PC-9 (cell line): ENCODE measurements around the gene RFPL4AL1.

Source experiments
- EZH2 ChIP-seq: fragments of 200-600 bp; sonication (generic); IDR thresholded peaks from 2 replicates; pipeline ENCODE4 v1.8.0; 2017; ENCODE audit warnings: antibody characterized with exemption, low read depth
- TF ChIP-seq, protein P1 (sequence below): fragments of 200-600 bp; sonication (generic); conservative IDR thresholded peaks from 2 replicates; pipeline ENCODE4 v1.6.1; 2017; ENCODE audit warnings: mixed run types, antibody characterized with exemption, mild to moderate bottlenecking, moderate library complexity

DNA sequence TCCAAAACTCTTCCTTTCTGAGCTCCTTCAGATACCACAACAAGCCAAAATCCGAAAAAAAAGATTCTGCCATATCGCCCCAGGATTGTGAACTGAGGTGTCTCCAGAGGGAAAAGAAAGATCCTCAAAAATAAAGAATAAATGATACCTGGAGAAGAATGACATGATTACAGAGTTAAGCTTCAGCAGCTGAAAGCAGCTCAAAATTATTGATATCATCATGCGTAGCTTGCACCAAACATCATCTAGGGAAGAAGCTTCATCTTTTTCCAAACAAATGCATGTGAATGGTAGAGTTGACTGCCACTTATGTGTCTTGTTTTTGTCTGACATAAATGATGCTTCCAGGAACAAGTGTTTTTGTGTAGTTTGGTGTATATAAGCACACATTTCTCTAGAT lies 30.6 kb upstream of the RFPL4AL1 start, which contains the start of gene NLRP9:
- TF ChIP-seq, protein P1, sequence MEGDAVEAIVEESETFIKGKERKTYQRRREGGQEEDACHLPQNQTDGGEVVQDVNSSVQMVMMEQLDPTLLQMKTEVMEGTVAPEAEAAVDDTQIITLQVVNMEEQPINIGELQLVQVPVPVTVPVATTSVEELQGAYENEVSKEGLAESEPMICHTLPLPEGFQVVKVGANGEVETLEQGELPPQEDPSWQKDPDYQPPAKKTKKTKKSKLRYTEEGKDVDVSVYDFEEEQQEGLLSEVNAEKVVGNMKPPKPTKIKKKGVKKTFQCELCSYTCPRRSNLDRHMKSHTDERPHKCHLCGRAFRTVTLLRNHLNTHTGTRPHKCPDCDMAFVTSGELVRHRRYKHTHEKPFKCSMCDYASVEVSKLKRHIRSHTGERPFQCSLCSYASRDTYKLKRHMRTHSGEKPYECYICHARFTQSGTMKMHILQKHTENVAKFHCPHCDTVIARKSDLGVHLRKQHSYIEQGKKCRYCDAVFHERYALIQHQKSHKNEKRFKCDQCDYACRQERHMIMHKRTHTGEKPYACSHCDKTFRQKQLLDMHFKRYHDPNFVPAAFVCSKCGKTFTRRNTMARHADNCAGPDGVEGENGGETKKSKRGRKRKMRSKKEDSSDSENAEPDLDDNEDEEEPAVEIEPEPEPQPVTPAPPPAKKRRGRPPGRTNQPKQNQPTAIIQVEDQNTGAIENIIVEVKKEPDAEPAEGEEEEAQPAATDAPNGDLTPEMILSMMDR = no peak
- TF ChIP-seq EZH2 = no peak
